ENCODE results near the gene MANBA.

GRCh38 chr4:102614801-102615200, 146.0 kb downstream of the MANBA start:
- no peak for TF ChIP-seq POLR2A (IDR thresholded peaks at IDR 0.05; ENCODE audit: extremely low read depth, insufficient read length)
- no peak for TF ChIP-seq CTCF (IDR thresholded peaks at IDR 0.05; ENCODE audit: low read depth, low read length)
- TF ChIP-seq MAX (IDR thresholded peaks at IDR 0.05; ENCODE audit: low read depth, low read length), result no peak

Data from NB4 (cell line).